Cortex of kidney (tissue), 1 donor: ENCODE measurements around the gene ATP8A2.

ENCODE experiments used
- DNase-seq: peaks from one replicate; lab custom pipeline; 2025; lab: John Stamatoyannopoulos, UW

ATP8A2 gene

DNA sequence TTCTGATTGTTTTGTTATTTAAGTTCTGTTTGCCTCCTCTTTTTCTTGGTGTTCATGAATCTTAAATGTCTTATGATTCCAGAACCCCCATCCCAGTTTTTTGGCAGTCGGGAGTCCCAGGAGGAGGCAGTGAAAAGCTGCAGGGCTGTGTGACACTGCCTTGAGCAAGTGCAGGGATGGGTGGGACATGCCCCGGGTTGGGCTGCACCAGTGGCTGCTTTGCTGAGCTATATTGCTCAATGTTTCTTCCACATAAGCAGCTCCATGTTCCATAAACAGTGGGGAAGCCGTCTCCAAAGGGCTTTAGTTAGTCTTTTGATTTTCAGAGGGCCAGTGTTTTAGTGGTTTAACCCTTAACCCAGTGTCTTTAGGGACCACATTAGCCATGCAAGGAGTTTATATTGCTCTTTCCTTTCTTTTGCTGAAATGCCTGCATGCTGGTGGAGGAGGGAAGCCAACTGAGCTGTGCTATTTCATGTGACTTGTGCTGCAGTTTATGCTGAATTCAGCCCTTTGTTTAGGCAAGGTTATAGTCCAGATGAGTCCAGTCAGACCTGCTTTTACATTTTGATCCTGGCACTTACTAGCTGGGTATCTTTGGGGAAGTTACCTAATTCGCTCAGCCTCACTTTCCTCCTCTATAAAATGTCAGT, 13.1 kb downstream of the ATP8A2 start:
- DNase-seq, result no peak

DNA sequence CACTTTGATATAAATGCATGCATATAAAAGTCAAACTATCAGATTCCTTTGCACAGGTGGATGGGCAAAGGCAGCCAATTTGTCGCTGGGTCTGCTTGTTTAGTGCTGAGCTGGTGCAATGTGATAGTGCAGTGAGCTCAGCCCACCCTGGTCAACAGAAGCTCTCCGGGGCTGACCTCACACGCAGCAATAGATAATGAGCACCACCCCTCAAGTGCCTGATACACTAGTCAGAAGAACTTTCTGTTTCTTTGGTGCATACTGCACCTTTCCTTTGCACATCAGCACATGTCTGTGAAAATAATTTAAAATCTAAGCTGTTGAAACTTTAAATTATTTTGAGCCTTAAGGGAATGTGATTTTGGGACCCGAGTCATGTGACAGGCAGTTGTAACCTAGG, 20.2 kb downstream of the ATP8A2 start:
- no peak for DNase-seq

DNA sequence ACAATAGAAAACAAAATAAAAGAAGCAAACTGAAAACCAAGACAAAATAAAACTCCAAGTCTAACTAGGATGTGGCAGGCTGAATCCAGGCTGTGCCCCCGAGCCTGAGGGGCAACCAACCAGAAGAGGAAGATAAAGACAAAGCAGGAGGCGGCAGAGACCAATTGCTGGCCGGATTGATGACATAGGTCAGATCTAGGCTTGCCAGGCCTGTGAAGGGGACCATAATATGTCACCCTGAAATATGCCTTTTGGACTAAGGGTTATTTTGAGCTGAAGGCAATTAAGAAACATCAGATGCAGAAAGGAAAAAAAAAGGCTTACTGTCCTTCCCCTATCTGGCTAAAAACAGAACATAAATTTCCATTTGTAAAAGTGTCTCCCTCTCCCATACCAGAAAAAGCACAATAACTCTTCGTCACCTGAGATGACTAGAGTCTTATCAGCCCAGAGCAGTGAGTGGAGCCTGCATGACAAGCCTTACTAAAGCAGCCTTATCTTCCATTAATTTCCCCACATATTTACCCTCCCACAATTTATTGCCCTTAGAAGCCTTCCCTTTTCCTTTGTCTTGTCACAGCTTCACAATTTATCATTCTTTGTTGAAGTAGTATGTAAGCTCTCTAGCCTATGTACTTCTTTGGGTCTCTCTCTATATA, 22.8 kb downstream of the ATP8A2 start:
- DNase-seq, result no peak

- DNase-seq, result no peak
Observed at GRCh38 chr13:25397763-25398162, 26.0 kb downstream of the ATP8A2 start.

- DNase-seq, result no peak
Observed at GRCh38 chr13:25400925-25401324, 29.2 kb downstream of the ATP8A2 start.

DNA sequence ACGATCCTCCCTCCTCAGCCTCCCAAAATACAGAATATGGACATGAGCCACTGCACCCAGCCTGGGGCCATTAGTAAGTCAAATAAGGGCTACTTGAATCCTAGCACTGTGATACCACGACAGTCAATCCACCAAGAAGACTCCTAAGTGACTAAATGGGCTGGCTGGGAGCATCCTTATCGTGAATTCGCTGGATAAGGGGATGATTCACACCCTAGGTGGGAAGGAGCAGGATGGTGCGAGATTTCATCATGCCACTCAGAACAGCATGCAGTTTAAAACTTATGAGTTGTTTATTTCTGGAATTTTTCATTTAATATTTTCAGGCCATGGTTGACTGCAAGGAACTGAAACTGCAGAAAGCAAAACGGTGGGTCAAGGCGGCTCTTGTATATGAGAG, 30.2 kb downstream of the ATP8A2 start:
- no peak for DNase-seq

GRCh38 chr13:25406377-25406776, 34.6 kb downstream of the ATP8A2 start:
- DNase-seq, result no peak

DNA sequence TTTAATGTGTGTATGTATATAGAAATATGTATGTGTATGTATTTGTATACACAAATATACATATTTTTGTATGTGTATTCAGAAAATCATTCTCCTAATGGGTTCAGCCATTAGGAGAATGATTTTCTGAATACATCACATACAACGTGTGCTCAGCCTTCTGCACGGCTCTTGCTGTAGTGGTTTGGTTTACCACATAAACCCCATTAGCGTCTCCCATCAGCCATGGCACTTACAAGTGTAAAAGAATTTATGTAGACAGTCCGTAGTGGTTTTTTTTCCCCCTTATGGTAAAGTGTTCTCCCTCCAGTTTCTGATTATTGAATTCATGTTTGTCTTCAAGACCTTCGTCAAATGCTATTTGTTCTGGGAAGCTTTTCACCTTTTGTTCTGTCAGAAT, 38.2 kb downstream of the ATP8A2 start:
- no peak for DNase-seq

DNA sequence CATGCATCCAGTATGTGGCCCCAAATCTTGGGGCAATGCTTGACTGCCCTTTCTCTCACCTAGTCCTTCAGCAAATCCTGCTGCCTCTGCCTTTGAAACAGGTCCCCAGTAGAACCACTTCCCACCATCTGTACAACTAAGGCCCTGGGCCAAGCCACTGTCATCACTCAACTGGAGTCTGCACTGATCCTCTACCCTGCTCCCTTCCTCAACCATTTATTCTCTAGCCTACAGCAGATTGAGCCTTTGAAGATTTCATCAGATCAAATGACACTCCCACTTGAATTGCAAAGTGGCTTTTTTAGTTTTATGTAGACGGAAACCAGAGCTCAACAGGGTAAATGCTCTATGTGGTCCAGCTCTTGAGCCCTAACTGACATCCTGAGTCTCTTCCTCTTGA, 43.5 kb downstream of the ATP8A2 start:
- DNase-seq, result no peak

- DNase-seq, result no peak
Observed at GRCh38 chr13:25417535-25417934, 45.8 kb downstream of the ATP8A2 start.

DNA sequence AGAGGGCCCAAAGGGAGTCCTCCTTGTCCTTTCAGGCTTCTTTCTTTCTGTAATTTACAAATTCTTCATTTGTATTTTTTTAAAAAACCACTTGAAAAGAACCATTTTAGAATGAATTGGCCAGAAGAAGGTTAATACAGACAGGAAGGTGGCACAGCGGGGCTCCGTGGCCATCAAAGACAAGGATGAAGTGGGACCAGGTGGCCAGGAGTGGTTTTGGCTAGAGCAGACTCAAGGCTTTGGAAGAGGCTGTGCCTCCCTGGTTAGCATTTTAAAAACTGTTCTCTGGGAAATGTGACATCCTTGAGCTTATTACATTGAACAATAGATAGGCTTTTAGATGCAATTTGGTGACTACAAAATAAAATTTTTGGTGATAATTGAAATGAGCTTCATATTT, 48.4 kb downstream of the ATP8A2 start:
- DNase-seq, result no peak

DNA sequence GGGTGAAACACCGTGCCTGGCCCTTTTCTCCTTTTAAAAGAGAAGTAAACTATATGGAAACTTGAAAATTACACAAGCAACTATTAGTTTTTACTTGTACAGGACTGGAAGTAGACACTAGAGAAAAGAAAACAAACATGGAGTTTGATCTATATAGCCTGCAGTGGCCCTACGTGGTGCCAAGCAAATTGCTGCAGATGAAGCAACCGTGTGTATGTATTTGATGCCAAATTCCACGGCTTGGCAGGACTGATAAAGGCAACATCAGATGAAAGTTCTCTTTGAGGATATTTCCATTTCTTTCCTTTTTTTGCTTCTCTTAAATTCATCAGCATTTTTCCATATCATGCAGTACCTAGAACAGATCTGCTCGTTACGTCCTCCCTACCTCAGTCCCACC, 49.8 kb downstream of the ATP8A2 start:
- no peak for DNase-seq

DNA sequence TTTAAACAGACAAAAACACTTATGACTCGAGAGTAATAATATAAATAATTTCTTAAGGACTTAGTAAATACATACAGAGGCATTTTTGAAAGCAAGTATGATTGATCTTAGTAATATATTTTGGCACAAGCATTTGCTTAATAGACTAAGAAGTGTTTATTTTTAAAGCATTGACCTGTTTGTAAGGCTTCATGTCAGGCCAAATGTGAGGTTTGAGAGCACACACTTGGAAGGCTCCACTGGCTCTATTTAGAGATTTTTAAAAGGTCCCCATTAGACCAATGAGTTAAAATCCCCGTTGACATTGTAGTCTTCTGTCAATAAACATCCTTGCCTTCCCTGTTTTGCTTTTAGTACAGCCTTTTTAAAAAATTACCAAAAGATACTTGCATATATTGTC, 50.4 kb downstream of the ATP8A2 start:
- no peak for DNase-seq

- no peak for DNase-seq
Observed at GRCh38 chr13:25423831-25424230, 52.1 kb downstream of the ATP8A2 start.

GRCh38 chr13:25429466-25429865, 57.7 kb downstream of the ATP8A2 start:
- DNase-seq, result no peak

DNA sequence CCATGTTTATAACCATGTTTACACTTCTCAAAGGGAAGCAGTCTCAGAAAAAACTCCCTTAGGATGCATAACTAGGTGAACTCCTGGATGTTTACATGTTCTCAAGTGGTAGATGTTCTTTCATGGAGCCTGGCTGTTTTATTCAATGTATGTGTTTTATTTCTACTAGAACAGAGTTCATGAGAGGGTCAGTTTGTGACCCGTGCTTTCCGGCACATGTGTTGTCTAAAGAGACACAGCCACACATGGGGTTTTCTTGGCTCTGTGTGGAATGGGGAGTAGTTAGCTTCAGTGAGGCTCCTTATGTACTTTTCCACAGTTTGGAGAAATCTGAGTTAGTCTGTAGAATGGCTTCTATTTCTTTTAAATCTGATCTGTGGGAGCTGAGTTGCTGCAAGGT, 60.9 kb downstream of the ATP8A2 start:
- DNase-seq, result no peak

GRCh38 chr13:25440061-25440460, 68.3 kb downstream of the ATP8A2 start:
- no peak for DNase-seq

- DNase-seq, result no peak
Observed at GRCh38 chr13:25446261-25446660, 74.5 kb downstream of the ATP8A2 start.

- no peak for DNase-seq
Observed at GRCh38 chr13:25447396-25447795, 75.6 kb downstream of the ATP8A2 start.

GRCh38 chr13:25453850-25454365, 82.1 kb downstream of the ATP8A2 start:
- no peak for DNase-seq

GRCh38 chr13:25455146-25455545, 83.4 kb downstream of the ATP8A2 start:
- no peak for DNase-seq

GRCh38 chr13:25457566-25457965, 85.8 kb downstream of the ATP8A2 start:
- no peak for DNase-seq

DNA sequence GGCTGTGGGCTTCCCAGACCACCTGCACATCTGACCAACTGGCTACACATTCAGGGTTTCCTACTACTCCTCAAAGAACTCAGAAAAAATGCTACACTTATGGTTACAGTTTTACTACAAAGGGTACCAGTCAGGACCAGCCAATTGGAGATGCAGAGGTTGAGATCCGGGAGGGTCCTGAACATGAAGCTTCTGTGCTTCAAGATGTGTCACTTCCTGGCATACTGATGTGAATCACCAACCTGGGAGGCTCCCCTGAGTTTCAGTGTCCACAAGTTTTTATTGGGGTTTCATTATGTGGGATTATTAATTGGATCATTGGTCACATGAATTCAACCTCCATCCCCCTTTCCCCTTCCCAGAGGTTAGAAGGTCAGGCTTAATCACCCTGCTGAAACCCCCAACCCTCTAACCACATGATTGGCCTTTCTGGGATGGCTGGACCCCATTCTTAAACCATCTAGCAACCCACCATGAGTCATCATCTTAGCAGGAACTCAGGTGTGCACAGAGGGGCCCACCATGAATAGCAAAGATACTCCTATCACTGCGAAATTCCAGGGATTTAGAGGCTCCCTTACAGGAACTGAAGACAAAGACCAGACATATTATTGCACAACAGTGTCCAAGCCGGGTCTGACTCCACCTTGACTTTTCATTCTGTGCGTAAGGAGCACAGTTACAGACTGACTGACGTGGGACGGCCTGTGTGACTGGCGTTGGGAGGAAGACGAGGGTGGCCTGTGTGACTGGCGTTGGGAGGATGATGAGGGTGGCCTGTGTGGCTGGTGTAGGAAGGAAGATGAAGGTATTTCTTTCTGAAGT, 90.7 kb downstream of the ATP8A2 start:
- no peak for DNase-seq
